OCI-LY1 (cell line): ENCODE data around the gene IL6R.

ENCODE experiments used
- CTCF ChIP-seq: fragments of 200-600 bp; sonication (generic), shearing (Covaris generic); IDR thresholded peaks from 2 replicates; pipeline ENCODE4 v1.5.1; 2017; ENCODE audit warnings: mild to moderate bottlenecking, antibody characterized with exemption, low read length, moderate library complexity, mixed read lengths
- EZH2 ChIP-seq: fragments of 200-600 bp; sonication (generic), shearing (Covaris generic); IDR thresholded peaks from 2 replicates; pipeline ENCODE4 v1.8.0; 2017; ENCODE audit warnings: borderline replicate concordance, mixed run types, mild to moderate bottlenecking, antibody characterized with exemption, low read length, moderate library complexity, mixed read lengths

GRCh38 chr1:154423988-154424326, 18.8 kb downstream of the IL6R start:
- TF ChIP-seq CTCF (no peak), EZH2 (no peak)
